Mesodermal cell (in vitro differentiated cells): Measurements from ENCODE around the gene RNF39. TPM values are rescaled to one million over a fixed set of nuclear protein-coding genes. Genes with fewer than 3 reads are reported as not detected.
"Not testable (repeated sequence)": the region's sequence is repeated elsewhere in the genome, so short reads cannot be mapped to it uniquely, and the experiment has no call there.

Source experiments
- H3K27ac ChIP-seq: 2 replicates; pipeline ENCODE4 v1.7.0; 2013; ENCODE audit warnings: mild to moderate bottlenecking, low read depth, low read length, moderate library complexity; ENCODE audit not compliant: severe bottlenecking
- H3K36me3 ChIP-seq: 2 replicates; pipeline ENCODE4 v1.7.1; 2013; ENCODE audit warnings: mild to moderate bottlenecking, low read length, moderate library complexity; ENCODE audit not compliant: control insufficient read depth, insufficient read depth
- H3K4me1 ChIP-seq: one replicate; pipeline ENCODE4 v1.7.1; 2013; ENCODE audit warnings: mild to moderate bottlenecking, low read length; ENCODE audit not compliant: insufficient read depth, control insufficient read depth, poor library complexity, severe bottlenecking
- H3K4me3 ChIP-seq: 2 replicates; pipeline ENCODE4 v1.7.0; 2013; ENCODE audit warnings: low read length, control low read depth, mild to moderate bottlenecking; ENCODE audit not compliant: insufficient read depth, poor library complexity, severe bottlenecking; ENCODE audit errors: extremely low read depth
- H3K9me3 ChIP-seq: 2 replicates; pipeline ENCODE4 v1.7.1; 2013; ENCODE audit warnings: mild to moderate bottlenecking, low read length, moderate library complexity; ENCODE audit not compliant: control insufficient read depth
- WGBS, 2 experiments: methylation state at CpG; one replicate each; pipeline ENCODE4 v1.1.5; 2013; ENCODE audit warnings: missing lambda C conversion rate in 2 of 2; ENCODE audit not compliant: insufficient coverage in 2 of 2; 5-methylcytosine and 5-hydroxymethylcytosine counted together
- polyA plus RNA-seq, 2 experiments: library from polyadenylated mRNA; stranded (reverse); fragments of 50-300 nt; gene quantifications; one replicate each; pipeline ENCODE4 v1.2.3, GENCODE V29; 2013

The RNF39 gene, protein sequence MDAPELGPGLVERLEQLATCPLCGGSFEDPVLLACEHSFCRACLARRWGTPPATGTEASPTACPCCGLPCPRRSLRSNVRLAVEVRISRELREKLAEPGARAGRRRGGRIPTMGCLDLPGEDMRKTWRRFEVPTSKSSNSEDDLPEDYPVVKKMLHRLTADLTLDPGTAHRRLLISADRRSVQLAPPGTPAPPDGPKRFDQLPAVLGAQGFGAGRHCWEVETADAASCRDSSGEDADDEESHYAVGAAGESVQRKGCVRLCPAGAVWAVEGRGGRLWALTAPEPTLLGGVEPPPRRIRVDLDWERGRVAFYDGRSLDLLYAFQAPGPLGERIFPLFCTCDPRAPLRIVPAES
- not detected for polyA plus RNA-seq (2013, experiment 1 of 2)
- 0.15 TPM for polyA plus RNA-seq (2013, experiment 2 of 2)

GRCh38 chr6:30075094-30075789 is at the start of gene RNF39:
Gene RNF39, minus strand, starts transcription at chr6:30075769. Its CDS starts 184 bp downstream, at chr6:30075585.
- H3K4me1 ChIP-seq, result peaks cover 4% of the 10 kb centered on the region
- 0 to 1% methylated on average over 39 to 45 of the region's 64 CpGs for WGBS, 2 experiments
- peak within 1 kb of the TSS; percentile 27 for H3K4me3 ChIP-seq
- no peak within 1 kb of the TSS for H3K27ac ChIP-seq
- peaks cover 4% of the 10 kb centered on the region for H3K36me3 ChIP-seq
- no peaks in the 10 kb centered on the region for H3K9me3 ChIP-seq

DNA sequence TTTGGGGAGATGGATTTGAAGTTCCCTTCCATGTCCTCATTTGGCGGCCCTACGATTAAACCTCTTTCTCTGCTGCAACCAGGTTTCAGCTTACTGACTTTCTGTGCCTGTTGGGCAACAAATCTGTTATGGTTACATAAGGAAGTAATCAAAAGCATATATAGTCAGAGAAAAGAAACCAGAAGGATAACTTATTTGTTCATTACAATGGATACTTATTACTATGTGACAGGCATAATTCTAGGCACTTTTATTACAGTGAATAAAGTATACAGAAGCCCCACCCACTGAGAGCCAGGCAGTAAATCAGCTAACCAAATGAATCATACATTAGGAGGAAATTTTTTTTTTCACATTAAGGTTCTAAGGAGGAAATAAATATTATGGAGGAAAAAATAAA is 46.9 kb upstream of the RNF39 start:
- WGBS, 2 experiments, result no CpG with 5 or more reads among the region's 2 CpGs
- Histone ChIP-seq H3K4me1 (peaks cover 1% of the 10 kb centered on the region), H3K36me3 (no peaks in the 10 kb centered on the region), H3K9me3 (no peaks in the 10 kb centered on the region), H3K4me3 (no peak overlapping the region), H3K27ac (no peak overlapping the region)

DNA sequence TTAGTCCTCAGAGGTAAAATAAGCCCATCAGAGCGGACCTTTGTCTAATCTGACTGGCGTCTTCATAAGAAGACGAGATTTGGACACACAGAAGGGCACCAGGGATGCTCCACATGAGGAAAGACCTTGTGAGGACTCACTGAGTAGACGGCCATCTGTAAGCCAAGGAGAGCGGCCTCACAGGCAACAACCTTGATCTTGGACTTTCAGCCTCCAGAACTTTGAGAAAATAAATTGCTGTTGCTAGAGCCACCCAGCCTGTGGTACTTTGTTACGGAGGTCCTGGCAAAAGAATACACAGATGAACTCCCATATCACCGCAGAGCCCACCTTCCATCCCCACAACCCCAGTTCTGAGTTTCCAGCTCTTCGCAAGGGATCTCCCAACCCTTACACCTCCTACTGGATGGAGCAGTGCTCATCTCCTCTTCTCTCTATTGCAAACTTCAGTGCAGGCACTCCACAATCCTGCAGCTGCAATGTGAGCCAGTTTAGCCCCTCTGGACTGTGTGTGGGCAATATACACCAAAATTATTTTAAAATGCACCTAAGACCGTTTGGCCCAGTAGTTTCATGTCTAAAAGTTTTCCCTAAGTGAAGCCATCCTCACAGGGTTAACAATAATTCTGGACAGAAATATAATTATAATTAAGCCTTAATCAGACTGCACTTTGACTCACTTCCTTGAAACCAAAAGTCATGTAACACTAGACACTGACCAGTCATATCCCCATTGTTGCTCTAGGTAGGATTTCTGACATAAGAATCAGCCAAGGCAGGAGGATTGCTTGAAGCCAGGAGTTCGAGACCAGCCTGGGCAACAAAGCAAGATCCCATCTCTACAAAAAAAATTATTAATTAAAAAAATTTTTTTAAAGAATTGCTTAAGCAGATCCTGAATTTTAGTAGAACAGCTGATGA is 46.1 kb upstream of the RNF39 start:
- no peak overlapping the region for H3K4me3 ChIP-seq
- no peaks in the 10 kb centered on the region for H3K36me3 ChIP-seq
- no peaks in the 10 kb centered on the region for H3K4me1 ChIP-seq
- no peaks in the 10 kb centered on the region for H3K9me3 ChIP-seq
- WGBS, 2 experiments, result 83 to 85% methylated on average over 8 of the region's 10 CpGs
- H3K27ac ChIP-seq, result no peak overlapping the region

GRCh38 chr6:30118691-30119090 is 43.1 kb upstream of the RNF39 start:
- H3K4me1 ChIP-seq, H3K27ac ChIP-seq, H3K9me3 ChIP-seq, H3K36me3 ChIP-seq, H3K4me3 ChIP-seq: not testable (repeated sequence)
- WGBS, 2 experiments, result 93 to 100% methylated on average over 3 of the region's 5 CpGs

GRCh38 chr6:30116724-30117123 is 41.2 kb upstream of the RNF39 start:
- WGBS, 2 experiments, result 87 to 96% methylated on average over 3 to 4 of the region's 6 CpGs
- Histone ChIP-seq H3K27ac (no peak overlapping the region), H3K4me3 (no peak overlapping the region), H3K9me3 (no peaks in the 10 kb centered on the region), H3K4me1 (no peaks in the 10 kb centered on the region), H3K36me3 (no peaks in the 10 kb centered on the region)

DNA sequence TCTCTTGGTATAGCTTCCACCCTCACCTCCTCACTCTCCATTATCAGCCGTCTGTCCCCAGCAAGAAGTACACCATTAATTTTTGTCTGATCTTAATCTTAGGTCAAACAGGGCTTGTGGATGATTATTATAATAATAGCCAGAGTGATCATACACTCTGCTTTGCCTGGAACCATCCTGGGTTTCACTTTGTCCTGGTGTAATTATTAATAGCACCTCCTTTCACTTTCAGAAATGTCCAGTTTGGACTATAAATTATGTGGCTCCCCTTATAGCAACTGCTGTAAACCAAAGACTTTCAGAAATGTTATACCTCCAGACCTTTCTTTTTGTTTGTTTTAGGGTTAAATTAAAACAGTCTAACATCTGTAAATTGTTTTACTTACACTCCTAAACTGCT is 38.3 kb upstream of the RNF39 start:
- WGBS, 2 experiments, result no CpG with 5 or more reads among the region's 1 CpG
- Histone ChIP-seq H3K36me3 (no peaks in the 10 kb centered on the region), H3K9me3 (no peaks in the 10 kb centered on the region), H3K27ac (no peak overlapping the region), H3K4me3 (no peak overlapping the region), H3K4me1 (no peaks in the 10 kb centered on the region)

- H3K4me1 ChIP-seq, result no peaks in the 10 kb centered on the region
- no peak within 1 kb of the TSS for H3K4me3 ChIP-seq
- H3K36me3 ChIP-seq, result no peaks in the 10 kb centered on the region
- H3K27ac ChIP-seq, result no peak within 1 kb of the TSS
- no peaks in the 10 kb centered on the region for H3K9me3 ChIP-seq
- 80 to 100% methylated on average over 2 to 3 of the region's 3 CpGs for WGBS, 2 experiments
Measured at GRCh38 chr6:30113003-30113759, 37.6 kb upstream of the RNF39 start, which contains the start of gene TRIM31. Gene TRIM31, minus strand, starts transcription at chr6:30113090. Its CDS starts 285 bp downstream, at chr6:30112805.

DNA sequence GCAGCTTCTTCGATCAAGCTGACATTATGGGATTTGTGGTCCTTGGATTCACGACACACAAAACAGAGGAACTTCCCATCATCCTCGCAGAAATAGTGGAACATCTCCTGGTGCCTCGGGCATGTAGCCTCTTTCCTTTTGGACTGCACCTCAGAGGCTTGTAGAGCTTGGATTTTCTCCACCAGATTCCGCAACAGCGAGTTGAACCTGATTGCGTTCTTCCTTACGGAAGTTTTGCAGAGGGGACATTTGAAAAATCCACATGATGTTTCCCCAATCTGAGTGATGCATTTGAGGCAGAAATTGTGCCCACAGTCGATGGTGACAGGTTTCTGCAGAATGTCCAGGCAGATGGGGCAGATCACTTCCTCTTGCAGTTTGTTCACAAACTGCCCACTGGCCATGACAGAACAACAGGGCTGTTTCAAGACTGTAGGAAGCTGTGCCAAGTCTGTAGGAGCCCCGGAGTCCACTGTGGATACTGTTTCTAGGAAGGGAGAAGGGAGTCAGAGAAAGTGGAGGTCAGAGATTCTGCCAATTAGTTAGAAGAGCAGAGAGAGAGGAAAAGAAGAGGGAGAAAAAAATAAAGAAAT is 36.9 kb upstream of the RNF39 start:
- H3K4me3 ChIP-seq, result no peak overlapping the region
- no peaks in the 10 kb centered on the region for H3K36me3 ChIP-seq
- H3K9me3 ChIP-seq, result no peaks in the 10 kb centered on the region
- H3K27ac ChIP-seq, result no peak overlapping the region
- 69 to 74% methylated on average over 8 to 10 of the region's 10 CpGs for WGBS, 2 experiments
- no peaks in the 10 kb centered on the region for H3K4me1 ChIP-seq

DNA sequence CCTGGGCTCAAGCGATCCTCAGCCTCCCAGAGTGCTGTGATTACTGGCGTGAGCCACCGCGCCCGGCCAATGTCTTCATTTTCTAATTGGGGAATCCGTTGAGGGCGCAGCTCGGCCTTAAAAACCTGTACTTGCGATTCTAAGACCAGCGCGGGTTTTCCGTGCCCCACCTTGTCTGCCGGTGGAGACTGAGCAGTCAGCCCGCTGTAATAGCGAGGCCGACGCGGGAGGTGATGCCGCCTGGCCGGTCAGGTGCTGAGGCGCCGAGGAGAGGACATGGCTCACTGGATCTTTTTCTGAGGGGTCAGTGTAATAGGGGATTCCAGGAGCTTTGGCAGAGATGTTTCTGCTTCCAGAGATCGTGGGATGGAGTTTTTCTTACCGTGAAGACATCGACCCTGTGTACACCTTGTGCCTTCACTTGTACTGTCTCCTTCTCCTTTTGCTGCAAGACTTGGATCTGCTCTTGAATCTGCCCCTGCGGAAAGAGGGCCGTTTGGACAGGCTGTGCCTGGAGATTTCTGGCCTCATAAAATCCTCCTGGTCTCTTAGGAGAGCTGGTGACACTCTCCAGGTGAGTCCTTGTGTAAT is 35.8 kb upstream of the RNF39 start:
- 90 to 92% methylated on average over 25 to 27 of the region's 27 CpGs for WGBS, 2 experiments

More for the DNA sequence above, 35.8 kb upstream of the RNF39 start:
- Histone ChIP-seq H3K36me3 (no peaks in the 10 kb centered on the region), H3K27ac (no peak overlapping the region), H3K4me3 (no peak overlapping the region), H3K9me3 (no peaks in the 10 kb centered on the region), H3K4me1 (no peaks in the 10 kb centered on the region)
